Forelimb muscle (tissue), 1 donor: Measurements from ENCODE around the gene ZNF487. TPM values are rescaled to one million over a fixed set of nuclear protein-coding genes. Genes with fewer than 3 reads are reported as not detected.
"Not testable (repeated sequence)": the region's sequence is repeated elsewhere in the genome, so short reads cannot be mapped to it uniquely, and the experiment has no call there.

Experiments used
- DNase-seq: peaks from one replicate; pipeline ENCODE4 v3.0.0-alpha.2; 2013; ENCODE audit warnings: low read depth
- polyA plus RNA-seq: library from polyadenylated mRNA; unstranded; fragments of 120-200 nt; gene quantifications from one replicate; pipeline ENCODE4 v1.2.1, GENCODE V29; 2013; ENCODE audit not compliant: insufficient read length

The ZNF487 gene
- polyA plus RNA-seq, 1 donor: 4.6 TPM

- DNase-seq: no peak
Measured at GRCh38 chr10:43437141-43437870, 395 bp downstream of the ZNF487 start.

GRCh38 chr10:43440463-43441134 is 3.7 kb downstream of the ZNF487 start:
- DNase-seq: no peak

- DNase-seq: no peak
Measured at GRCh38 chr10:43444323-43444722, 7.4 kb downstream of the ZNF487 start.

GRCh38 chr10:43444897-43445466 is 8.1 kb downstream of the ZNF487 start:
- no peak for DNase-seq

- not testable (repeated sequence) for DNase-seq
Measured at GRCh38 chr10:43446219-43447017, 9.5 kb downstream of the ZNF487 start.

- no peak for DNase-seq
Measured at GRCh38 chr10:43448742-43449141, 11.8 kb downstream of the ZNF487 start.

GRCh38 chr10:43452356-43452914 is 15.5 kb downstream of the ZNF487 start:
- no peak for DNase-seq

- no peak for DNase-seq
Measured at GRCh38 chr10:43453266-43453831, 16.4 kb downstream of the ZNF487 start.

- DNase-seq: not testable (repeated sequence)
Measured at GRCh38 chr10:43454025-43454424, 17.1 kb downstream of the ZNF487 start.

GRCh38 chr10:43456561-43456960 is 19.6 kb downstream of the ZNF487 start:
- DNase-seq: not testable (repeated sequence)

GRCh38 chr10:43458227-43458626 is 21.3 kb downstream of the ZNF487 start:
- DNase-seq: no peak

- DNase-seq: peak; percentile 79
Measured at GRCh38 chr10:43461950-43462349, 25.0 kb downstream of the ZNF487 start.

- DNase-seq: not testable (repeated sequence)
Measured at GRCh38 chr10:43465086-43465735, 28.3 kb downstream of the ZNF487 start.

GRCh38 chr10:43465736-43466120 is 28.8 kb downstream of the ZNF487 start:
- not testable (repeated sequence) for DNase-seq

- DNase-seq: no peak
Measured at GRCh38 chr10:43471146-43471545, 34.2 kb downstream of the ZNF487 start.

GRCh38 chr10:43471935-43472720 is 35.2 kb downstream of the ZNF487 start:
- no peak for DNase-seq

GRCh38 chr10:43479275-43479674 is 42.4 kb downstream of the ZNF487 start:
- DNase-seq: no peak

- DNase-seq: no peak
Measured at GRCh38 chr10:43482319-43483078, 45.6 kb downstream of the ZNF487 start.

GRCh38 chr10:43491855-43492254 is 54.9 kb downstream of the ZNF487 start:
- DNase-seq: no peak
